ENCODE results near the gene BCCIP.

- TF ChIP-seq CTCF (IDR thresholded peaks at IDR 0.05 in 8 of 11, conservative IDR thresholded peaks at IDR 0.05 in 3 of 11) (no peak), POLR2A (IDR thresholded peaks at IDR 0.05) (no peak), POLR2AphosphoS5 (IDR thresholded peaks at IDR 0.05) (no peak)
Measured at GRCh38 chr10:125824736-125825135, 1.4 kb downstream of the BCCIP start.
